WTC11 (cell line): ENCODE results near the gene KCNC3. TPM values are rescaled to one million over a fixed set of nuclear protein-coding genes. Genes with fewer than 3 reads are reported as not detected.

ENCODE experiments used
- ATAC-seq: fragments of 200-7000 bp; cut with Tn5 transposase; 2 replicates; pipeline ENCODE4 v1.10.0; 2021; ENCODE audit warnings: mild to moderate bottlenecking, moderate library complexity
- CTCF ChIA-PET: fragments of 300-600 bp; sonication (Branson Sonifier 250); formaldehyde crosslinking; loops from one replicate; lab custom pipeline; 2021; ENCODE audit warnings: antibody characterized with exemption; lab: Charles Lee
- POLR2A ChIA-PET: fragments of 350-600 bp; sonication (Branson Sonifier 250); formaldehyde crosslinking; loops from one replicate; lab custom pipeline; 2021; ENCODE audit warnings: antibody characterized with exemption; lab: Charles Lee
- DNase-seq: peaks from one replicate; pipeline ENCODE4 v3.0.0; 2021; ENCODE audit warnings: low spot score
- H3K27ac Mint-ChIP-seq: 2 replicates; pipeline ENCODE4 v1.8.0; 2021; ENCODE audit warnings: mixed read lengths
- H3K27me3 Mint-ChIP-seq: 2 replicates; pipeline ENCODE4 v1.8.0; 2021; ENCODE audit warnings: low read depth, mild to moderate bottlenecking, moderate library complexity, mixed read lengths
- H3K36me3 Mint-ChIP-seq: 2 replicates; pipeline ENCODE4 v1.8.0; 2021; ENCODE audit warnings: mixed read lengths
- H3K4me1 Mint-ChIP-seq: 2 replicates; pipeline ENCODE4 v1.8.0; 2022; ENCODE audit warnings: mixed read lengths
- H3K4me3 Mint-ChIP-seq: 2 replicates; pipeline ENCODE4 v1.8.0; 2021; ENCODE audit warnings: mild to moderate bottlenecking, moderate library complexity, mixed read lengths
- H3K9me3 Mint-ChIP-seq: 2 replicates; pipeline ENCODE4 v1.8.0; 2021; ENCODE audit warnings: mixed read lengths
- EMX1 ChIP-seq: fragments of 250-450 bp; sonication (Bioruptor Pico); IDR thresholded peaks from 2 replicates; pipeline ENCODE4 v1.8.0; 2021; ENCODE audit warnings: mild to moderate bottlenecking
- IRF2 ChIP-seq: sonication (generic); formaldehyde crosslinking; IDR thresholded peaks from 2 replicates; pipeline ENCODE4 v1.8.0; 2022; ENCODE audit warnings: low read depth, missing genetic modification reagents, borderline replicate concordance
- NFATC4 ChIP-seq: fragments of 250-450 bp; sonication (Bioruptor Pico); IDR thresholded peaks from 2 replicates; pipeline ENCODE4 v1.9.0; 2021; ENCODE audit warnings: mild to moderate bottlenecking
- NFYB ChIP-seq: sonication (generic); formaldehyde crosslinking; conservative IDR thresholded peaks from 2 replicates; pipeline ENCODE4 v1.8.0; 2022; ENCODE audit warnings: low read depth, missing genetic modification reagents
- SOX15 ChIP-seq: fragments of 250-450 bp; sonication (Bioruptor Pico); IDR thresholded peaks from 2 replicates; pipeline ENCODE4 v1.9.0; 2021; ENCODE audit warnings: mild to moderate bottlenecking
- SP1 ChIP-seq: sonication (generic); formaldehyde crosslinking; conservative IDR thresholded peaks from 2 replicates; pipeline ENCODE4 v1.8.1; 2022; ENCODE audit warnings: missing genetic modification reagents
- TEAD4 ChIP-seq: sonication (generic); formaldehyde crosslinking; IDR thresholded peaks from 2 replicates; pipeline ENCODE4 v1.8.0; 2022; ENCODE audit warnings: mild to moderate bottlenecking, missing genetic modification reagents
- ZBTB21 ChIP-seq: sonication (generic); formaldehyde crosslinking; IDR thresholded peaks from 2 replicates; pipeline ENCODE4 v1.8.1; 2023; ENCODE audit warnings: mild to moderate bottlenecking, missing genetic modification reagents, borderline replicate concordance
- ZNF121 ChIP-seq: sonication (generic); formaldehyde crosslinking; IDR thresholded peaks from 2 replicates; pipeline ENCODE4 v1.8.0; 2023; ENCODE audit warnings: missing genetic modification reagents
- ZNF219 ChIP-seq: sonication (generic); formaldehyde crosslinking; IDR thresholded peaks from 2 replicates; pipeline ENCODE4 v1.8.0; 2023; ENCODE audit warnings: missing genetic modification reagents, mild to moderate bottlenecking, borderline replicate concordance
- ZNF263 ChIP-seq: sonication (generic); formaldehyde crosslinking; IDR thresholded peaks from 2 replicates; pipeline ENCODE4 v1.8.1; 2022; ENCODE audit warnings: low read depth, mild to moderate bottlenecking, moderate library complexity, missing genetic modification reagents
- ZNF396 ChIP-seq: fragments of 250-450 bp; sonication (Bioruptor Pico); IDR thresholded peaks from 2 replicates; pipeline ENCODE4 v1.8.0; 2021; ENCODE audit warnings: mild to moderate bottlenecking, moderate library complexity, borderline replicate concordance
- total RNA-seq: library from RNA; stranded (reverse); gene quantifications from 3 replicates; pipeline ENCODE4 v1.2.3, GENCODE V29; 2021
- TF ChIP-seq, protein P1 (sequence below): fragments of 250-450 bp; sonication (Bioruptor Pico); conservative IDR thresholded peaks from 2 replicates; pipeline ENCODE4 v1.9.0; 2021; ENCODE audit warnings: mild to moderate bottlenecking
- TF ChIP-seq, protein P2 (sequence below): sonication (generic); formaldehyde crosslinking; IDR thresholded peaks from 2 replicates; pipeline ENCODE4 v1.8.1; 2022; ENCODE audit warnings: low read depth, missing genetic modification reagents, borderline replicate concordance
- TF ChIP-seq, protein P3 (sequence below): fragments of 250-450 bp; sonication (Bioruptor Pico); IDR thresholded peaks from 2 replicates; pipeline ENCODE4 v1.9.0; 2021; ENCODE audit warnings: mild to moderate bottlenecking

KCNC3 gene
- total RNA-seq, 1 experiment from 2014 or later, result 8.5 TPM

DNA sequence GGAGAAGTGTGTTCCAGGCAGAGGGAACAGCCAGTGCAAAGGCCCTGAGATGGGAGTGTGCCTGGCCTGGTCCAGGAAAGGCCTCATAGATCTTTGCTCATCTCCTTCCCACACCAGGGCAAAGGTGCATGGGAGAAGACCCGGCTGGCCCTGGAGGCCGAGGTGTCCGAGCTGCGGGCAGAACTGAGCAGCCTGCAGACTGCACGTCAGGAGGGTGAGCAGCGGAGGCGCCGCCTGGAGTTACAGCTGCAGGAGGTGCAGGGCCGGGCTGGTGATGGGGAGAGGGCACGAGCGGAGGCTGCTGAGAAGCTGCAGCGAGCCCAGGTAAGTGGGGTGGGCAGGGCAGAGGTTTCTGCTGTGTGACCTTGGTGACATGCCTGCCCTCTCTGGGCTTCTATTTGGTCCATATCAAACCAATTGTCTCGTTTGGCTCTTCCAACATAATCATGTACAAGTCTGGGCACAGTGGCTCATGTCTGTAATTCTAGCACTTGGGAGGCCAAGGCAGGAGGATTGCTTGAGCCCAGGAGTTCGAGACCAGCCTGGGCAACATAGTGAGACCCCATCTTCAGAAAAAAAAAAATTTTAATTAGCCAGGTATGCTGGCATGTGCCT is 51.1 kb downstream of the KCNC3 start:
- H3K9me3 Mint-ChIP-seq, result no peaks in the 10 kb centered on the region
- TF ChIP-seq ZNF121 (CRISPR knock-in tag) (peak; percentile 74), NFYB (CRISPR knock-in tag) (no peak)
- TF ChIP-seq, protein P1, sequence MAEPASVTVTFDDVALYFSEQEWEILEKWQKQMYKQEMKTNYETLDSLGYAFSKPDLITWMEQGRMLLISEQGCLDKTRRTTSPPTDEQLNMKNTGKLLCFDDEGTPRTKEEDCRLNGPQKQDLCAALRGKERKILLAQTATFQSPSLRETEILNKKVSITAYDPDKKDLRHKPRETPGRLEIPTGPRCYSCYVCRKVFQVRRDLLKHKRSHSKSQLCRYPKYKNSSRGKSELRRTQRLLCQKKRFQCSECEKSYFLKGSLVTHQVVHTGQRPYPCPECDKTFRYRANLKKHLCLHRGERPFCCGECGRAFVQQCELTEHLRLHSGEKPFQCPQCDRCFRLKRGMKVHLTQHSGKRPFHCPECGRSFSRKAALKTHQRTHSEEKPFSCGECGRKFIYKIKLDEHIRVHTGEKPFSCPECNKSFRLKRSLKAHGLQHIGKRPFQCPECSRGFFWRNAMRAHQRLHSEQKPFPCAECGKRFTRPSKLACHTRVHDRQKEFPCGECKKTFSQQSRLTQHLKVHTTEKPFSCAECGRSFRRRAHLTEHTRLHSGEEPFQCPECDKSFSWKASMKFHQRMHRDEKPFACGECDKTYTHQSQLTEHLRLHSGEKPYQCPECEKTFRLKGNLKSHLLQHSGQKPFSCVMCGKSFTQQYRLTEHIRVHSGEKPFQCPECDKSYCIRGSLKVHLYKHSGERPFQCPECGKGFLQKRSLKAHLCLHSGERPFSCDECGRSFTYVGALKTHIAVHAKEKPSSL (CRISPR knock-in tag), result no peak
- no peak overlapping the region for H3K4me3 Mint-ChIP-seq
- H3K36me3 Mint-ChIP-seq, result peaks cover 10% of the 10 kb centered on the region
- POLR2A ChIA-PET, result no interaction called here
- DNase-seq (no peak), ATAC-seq (no peak)
- CTCF ChIA-PET, result interaction anchor here (0.7 to 2.4 kb wide), 4 partner anchors 11 to 50 kb away, joined by 3 to 7 read pairs (median 6); partner anchors contain the start of gene KCNC3
- no peaks in the 10 kb centered on the region for H3K4me1 Mint-ChIP-seq
- no peak overlapping the region for H3K27ac Mint-ChIP-seq
- no peaks in the 10 kb centered on the region for H3K27me3 Mint-ChIP-seq

DNA sequence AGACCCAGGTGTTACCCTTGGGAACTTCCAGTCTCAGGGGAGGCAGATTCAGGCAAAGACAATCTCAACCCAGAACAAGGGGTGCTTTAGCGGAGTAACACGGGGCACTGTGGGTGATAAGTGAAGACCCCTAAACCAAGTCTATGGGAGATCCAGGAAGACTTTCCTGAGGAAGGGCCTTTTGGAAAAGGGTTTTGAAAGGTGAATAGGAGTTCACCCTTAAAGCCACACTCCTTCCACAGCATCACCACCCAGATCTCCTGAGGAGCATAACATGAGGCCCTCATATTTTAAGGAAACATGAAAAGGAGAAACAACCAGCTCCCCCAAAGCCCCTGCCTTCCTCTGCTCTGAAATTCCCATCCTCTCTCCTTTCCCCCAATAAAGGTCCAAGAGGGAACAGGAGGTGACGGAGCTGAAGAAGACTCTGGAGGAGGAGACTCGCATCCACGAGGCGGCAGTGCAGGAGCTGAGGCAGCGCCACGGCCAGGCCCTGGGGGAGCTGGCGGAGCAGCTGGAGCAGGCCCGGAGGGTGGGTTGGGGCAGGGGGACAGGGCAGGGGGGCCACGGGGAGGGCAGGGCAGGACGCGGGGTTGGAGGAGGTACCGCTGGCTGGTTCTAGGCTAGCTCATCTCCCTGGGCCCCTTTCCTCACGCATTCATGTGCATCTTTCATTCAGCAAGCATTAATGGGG is 52.7 kb downstream of the KCNC3 start:
- peaks cover 13% of the 10 kb centered on the region for H3K36me3 Mint-ChIP-seq
- no peak for DNase-seq
- H3K4me1 Mint-ChIP-seq, result no peaks in the 10 kb centered on the region
- H3K9me3 Mint-ChIP-seq, result no peaks in the 10 kb centered on the region
- ATAC-seq, result no peak
- TF ChIP-seq IRF2 (CRISPR knock-in tag) (no peak), ZNF396 (CRISPR knock-in tag) (no peak), NFATC4 (no peak), EMX1 (CRISPR knock-in tag) (no peak), SOX15 (CRISPR knock-in tag) (no peak), TEAD4 (no peak), ZNF219 (no peak), ZBTB21 (CRISPR knock-in tag) (no peak), SP1 (CRISPR knock-in tag) (no peak), ZNF263 (CRISPR knock-in tag) (no peak)
- TF ChIP-seq, protein P2, sequence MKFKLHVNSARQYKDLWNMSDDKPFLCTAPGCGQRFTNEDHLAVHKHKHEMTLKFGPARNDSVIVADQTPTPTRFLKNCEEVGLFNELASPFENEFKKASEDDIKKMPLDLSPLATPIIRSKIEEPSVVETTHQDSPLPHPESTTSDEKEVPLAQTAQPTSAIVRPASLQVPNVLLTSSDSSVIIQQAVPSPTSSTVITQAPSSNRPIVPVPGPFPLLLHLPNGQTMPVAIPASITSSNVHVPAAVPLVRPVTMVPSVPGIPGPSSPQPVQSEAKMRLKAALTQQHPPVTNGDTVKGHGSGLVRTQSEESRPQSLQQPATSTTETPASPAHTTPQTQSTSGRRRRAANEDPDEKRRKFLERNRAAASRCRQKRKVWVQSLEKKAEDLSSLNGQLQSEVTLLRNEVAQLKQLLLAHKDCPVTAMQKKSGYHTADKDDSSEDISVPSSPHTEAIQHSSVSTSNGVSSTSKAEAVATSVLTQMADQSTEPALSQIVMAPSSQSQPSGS (CRISPR knock-in tag), result no peak
- TF ChIP-seq, protein P3, sequence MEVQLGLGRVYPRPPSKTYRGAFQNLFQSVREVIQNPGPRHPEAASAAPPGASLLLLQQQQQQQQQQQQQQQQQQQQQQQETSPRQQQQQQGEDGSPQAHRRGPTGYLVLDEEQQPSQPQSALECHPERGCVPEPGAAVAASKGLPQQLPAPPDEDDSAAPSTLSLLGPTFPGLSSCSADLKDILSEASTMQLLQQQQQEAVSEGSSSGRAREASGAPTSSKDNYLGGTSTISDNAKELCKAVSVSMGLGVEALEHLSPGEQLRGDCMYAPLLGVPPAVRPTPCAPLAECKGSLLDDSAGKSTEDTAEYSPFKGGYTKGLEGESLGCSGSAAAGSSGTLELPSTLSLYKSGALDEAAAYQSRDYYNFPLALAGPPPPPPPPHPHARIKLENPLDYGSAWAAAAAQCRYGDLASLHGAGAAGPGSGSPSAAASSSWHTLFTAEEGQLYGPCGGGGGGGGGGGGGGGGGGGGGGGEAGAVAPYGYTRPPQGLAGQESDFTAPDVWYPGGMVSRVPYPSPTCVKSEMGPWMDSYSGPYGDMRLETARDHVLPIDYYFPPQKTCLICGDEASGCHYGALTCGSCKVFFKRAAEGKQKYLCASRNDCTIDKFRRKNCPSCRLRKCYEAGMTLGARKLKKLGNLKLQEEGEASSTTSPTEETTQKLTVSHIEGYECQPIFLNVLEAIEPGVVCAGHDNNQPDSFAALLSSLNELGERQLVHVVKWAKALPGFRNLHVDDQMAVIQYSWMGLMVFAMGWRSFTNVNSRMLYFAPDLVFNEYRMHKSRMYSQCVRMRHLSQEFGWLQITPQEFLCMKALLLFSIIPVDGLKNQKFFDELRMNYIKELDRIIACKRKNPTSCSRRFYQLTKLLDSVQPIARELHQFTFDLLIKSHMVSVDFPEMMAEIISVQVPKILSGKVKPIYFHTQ, result no peak
- TF ChIP-seq, all 79 proteins: peak for 0
- H3K27me3 Mint-ChIP-seq, result no peaks in the 10 kb centered on the region
- POLR2A ChIA-PET, result no interaction called here
- CTCF ChIA-PET, result interaction anchor here (1.3 to 2.4 kb wide), 5 partner anchors 12 to 52 kb away, joined by 5 to 7 read pairs (median 6); partner anchors contain the start of gene KCNC3
- H3K27ac Mint-ChIP-seq, result no peak overlapping the region
- H3K4me3 Mint-ChIP-seq, result no peak overlapping the region
